Measurements from ENCODE around the gene NPIPA2. TPM values are rescaled to one million over a fixed set of nuclear protein-coding genes. Genes with fewer than 3 reads are reported as not detected.
"Not testable (repeated sequence)": the region's sequence is repeated elsewhere in the genome, so short reads cannot be mapped to it uniquely, and the experiment has no call there.

The NPIPA2 gene
- total RNA-seq, 1 donor from 2014 or later, result 0.45 TPM

DNA sequence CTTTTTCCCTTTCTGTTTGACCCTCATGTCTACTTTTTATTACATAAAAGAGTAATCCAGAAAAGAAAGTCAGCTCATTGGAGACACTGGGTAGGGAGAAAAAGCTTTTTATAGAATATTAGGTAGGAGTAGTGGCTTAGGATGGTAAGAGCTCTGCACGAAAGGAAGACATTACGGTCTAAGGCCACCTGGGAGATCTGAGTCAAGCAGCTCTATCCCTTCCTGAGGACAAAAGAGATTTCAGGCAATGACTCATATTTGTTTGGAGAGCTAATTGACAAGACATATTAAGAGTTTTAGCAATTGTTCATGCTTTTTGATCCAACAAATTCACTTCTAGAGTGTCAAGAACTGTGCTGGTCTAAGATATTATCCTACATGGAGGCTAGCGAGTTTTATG lies 71.6 kb downstream of the NPIPA2 start:
- not testable (repeated sequence) for DNase-seq (ENCODE audit: low spot score); ATAC-seq

Other genes starting within 250 kb of the NPIPA2 start
- gene PARN, start 112.3 kb upstream of the NPIPA2 start, total RNA-seq, result 14.5 TPM
- 17.5 TPM for gene BFAR, start 109.6 kb upstream of the NPIPA2 start, total RNA-seq
- gene PLA2G10, start 48.2 kb upstream of the NPIPA2 start, total RNA-seq, result not detected
- 0.88 TPM for gene NPIPA3, start 39.1 kb upstream of the NPIPA2 start, total RNA-seq
- gene NOMO1, start 91.2 kb downstream of the NPIPA2 start, total RNA-seq, result 37.8 TPM
- gene NPIPA1, start 194.9 kb downstream of the NPIPA2 start, total RNA-seq, result 37.1 TPM
- 117 TPM for gene PDXDC1, start 232.5 kb downstream of the NPIPA2 start, total RNA-seq

All from left lobe of liver (tissue), 2 donors.